Peyer's patch (tissue), 4 donors: ENCODE measurements around the gene STARD10. TPM values are rescaled to one million over a fixed set of nuclear protein-coding genes. Genes with fewer than 3 reads are reported as not detected.

Source experiments
- DNase-seq, 3 donors: peaks; one replicate each; pipeline ENCODE4 v3.0.0-alpha.2; 2017 to 2019
- H3K27ac ChIP-seq, 4 donors: fragments of 200-600 bp; sonication (generic); one replicate each; pipeline ENCODE4 v1.5.1; 2016 to 2019
- H3K27me3 ChIP-seq, 2 donors: fragments of 200-600 bp; sonication (generic); one replicate each; pipeline ENCODE4 v1.5.1; 2019
- H3K36me3 ChIP-seq, 3 donors: fragments of 200-600 bp; sonication (generic); one replicate each; pipeline ENCODE4 v1.5.1; 2016 to 2019
- H3K4me1 ChIP-seq, 4 donors: fragments of 200-600 bp; sonication (generic); one replicate each; pipeline ENCODE4 v1.5.1; 2016 to 2019
- H3K4me3 ChIP-seq, 4 donors: fragments of 200-600 bp; sonication (generic); 1 replicate in 3 of 4; 2 replicates in 1 of 4; pipeline ENCODE4 v1.5.1; 2016 to 2019; ENCODE audit warnings: mild to moderate bottlenecking in 1 of 4
- H3K9me3 ChIP-seq, 4 donors: fragments of 200-600 bp; sonication (generic); one replicate each; pipeline ENCODE4 v1.5.1; 2016 to 2019; ENCODE audit warnings: mild to moderate bottlenecking in 1 of 4
- POLR2A ChIP-seq, 2 donors: fragments of 450-650 bp; IDR thresholded peaks; one replicate each; pipeline ENCODE4 v1.5.1; 2017; ENCODE audit warnings: antibody characterized with exemption in 2 of 2, mild to moderate bottlenecking in 2 of 2, moderate library complexity in 2 of 2
- total RNA-seq, 4 donors: library from RNA; depleted of rRNA; stranded (reverse); fragments of >200 nt; gene quantifications; one replicate each; pipeline ENCODE4 v1.1.0, GENCODE V29; 2016
- TF ChIP-seq, protein P1 (sequence below), 6 experiments: fragments of 450-650 bp in 4 of 6; fragments of 200-600 bp in 2 of 6; sonication (generic) in 1 of 6; IDR thresholded peaks; one replicate each; pipeline ENCODE4 v1.5.1; 2017 to 2019; ENCODE audit warnings: antibody characterized with exemption in 6 of 6, mild to moderate bottlenecking in 3 of 6, moderate library complexity in 1 of 6

STARD10 gene
- total RNA-seq, 4 donors from 2014 or later, result 118 to 187 (median 168) TPM

DNA sequence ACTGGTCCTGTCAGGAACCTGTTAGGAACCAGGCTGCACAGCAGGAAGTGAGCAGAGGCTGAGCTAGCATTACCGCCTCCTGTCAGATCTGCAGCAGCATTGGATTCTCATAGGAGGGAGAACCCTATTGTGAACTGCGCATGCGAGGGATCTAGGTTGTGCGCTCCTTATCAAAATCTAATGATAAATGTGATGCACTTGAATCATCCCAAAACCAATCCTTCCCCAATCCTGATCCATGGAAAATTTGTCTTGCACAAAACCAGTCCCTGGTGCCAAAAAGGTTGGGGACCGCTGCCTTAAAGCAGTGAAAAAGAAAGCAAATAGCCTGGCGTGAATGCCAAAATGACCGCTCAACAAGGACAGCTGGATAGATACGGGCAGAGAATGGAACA lies 39.7 kb downstream of the STARD10 start:
- H3K27ac ChIP-seq, result no peak overlapping the region
- H3K27me3 ChIP-seq, result no peaks in the 10 kb centered on the region
- no peak for DNase-seq
- peaks cover 0 to 34% (median 12%) of the 10 kb centered on the region in 4 donors for H3K4me1 ChIP-seq
- TF ChIP-seq POLR2A (IDR thresholded peaks at IDR 0.05), result no peak
- TF ChIP-seq, protein P1, sequence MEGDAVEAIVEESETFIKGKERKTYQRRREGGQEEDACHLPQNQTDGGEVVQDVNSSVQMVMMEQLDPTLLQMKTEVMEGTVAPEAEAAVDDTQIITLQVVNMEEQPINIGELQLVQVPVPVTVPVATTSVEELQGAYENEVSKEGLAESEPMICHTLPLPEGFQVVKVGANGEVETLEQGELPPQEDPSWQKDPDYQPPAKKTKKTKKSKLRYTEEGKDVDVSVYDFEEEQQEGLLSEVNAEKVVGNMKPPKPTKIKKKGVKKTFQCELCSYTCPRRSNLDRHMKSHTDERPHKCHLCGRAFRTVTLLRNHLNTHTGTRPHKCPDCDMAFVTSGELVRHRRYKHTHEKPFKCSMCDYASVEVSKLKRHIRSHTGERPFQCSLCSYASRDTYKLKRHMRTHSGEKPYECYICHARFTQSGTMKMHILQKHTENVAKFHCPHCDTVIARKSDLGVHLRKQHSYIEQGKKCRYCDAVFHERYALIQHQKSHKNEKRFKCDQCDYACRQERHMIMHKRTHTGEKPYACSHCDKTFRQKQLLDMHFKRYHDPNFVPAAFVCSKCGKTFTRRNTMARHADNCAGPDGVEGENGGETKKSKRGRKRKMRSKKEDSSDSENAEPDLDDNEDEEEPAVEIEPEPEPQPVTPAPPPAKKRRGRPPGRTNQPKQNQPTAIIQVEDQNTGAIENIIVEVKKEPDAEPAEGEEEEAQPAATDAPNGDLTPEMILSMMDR (IDR thresholded peaks at IDR 0.05), result no peak
- H3K9me3 ChIP-seq, result no peaks in the 10 kb centered on the region
- peaks cover 0 to 18% (median 0%) of the 10 kb centered on the region in 3 donors for H3K36me3 ChIP-seq
- H3K4me3 ChIP-seq, result no peak overlapping the region

DNA sequence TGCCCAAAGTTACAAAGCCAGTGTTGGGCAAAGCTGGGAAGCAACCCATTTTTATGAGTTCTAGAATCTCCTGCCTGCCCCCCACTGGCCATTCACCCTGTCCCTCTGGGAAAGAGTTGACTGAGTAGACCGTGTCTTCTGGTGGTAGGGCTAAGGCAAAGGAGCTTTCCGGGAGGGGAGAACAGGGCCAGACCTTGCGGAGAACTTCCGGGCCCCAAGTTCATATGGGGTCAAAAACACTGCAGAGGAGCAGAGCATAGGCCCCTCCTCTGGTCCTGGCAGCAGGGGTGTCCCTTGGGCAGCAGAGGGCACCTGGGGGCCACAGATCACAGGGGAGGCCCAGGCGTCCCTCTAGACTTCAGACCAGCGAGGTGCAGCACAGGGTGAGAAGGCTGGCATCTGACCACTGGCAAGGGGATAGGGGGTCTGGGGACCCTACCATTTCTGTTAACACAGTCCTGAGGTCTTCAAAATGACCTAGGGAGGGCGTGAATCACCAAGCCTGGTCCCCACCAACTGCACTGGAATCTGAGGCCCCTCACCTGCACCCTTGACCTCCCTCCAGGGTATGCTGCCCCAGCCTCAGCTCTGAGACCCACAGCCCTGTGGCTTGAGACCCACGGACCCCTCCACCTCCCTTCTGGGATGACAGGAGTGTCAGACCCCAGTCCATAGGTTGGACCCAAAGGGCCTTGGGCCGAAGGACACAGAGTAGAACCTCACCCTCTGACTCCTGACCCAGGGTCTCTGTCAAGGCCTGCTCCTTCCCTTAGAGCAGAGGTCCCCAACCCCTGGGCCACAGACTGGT lies 40.3 kb downstream of the STARD10 start:
- Histone ChIP-seq H3K4me1 (peaks cover 0 to 34% (median 12%) of the 10 kb centered on the region in 4 donors), H3K9me3 (no peaks in the 10 kb centered on the region), H3K36me3 (peaks cover 0 to 18% (median 0%) of the 10 kb centered on the region in 3 donors), H3K27me3 (no peaks in the 10 kb centered on the region), H3K27ac (no peak overlapping the region), H3K4me3 (no peak overlapping the region)
- DNase-seq, result no peak
- TF ChIP-seq POLR2A (IDR thresholded peaks at IDR 0.05), result no peak
- TF ChIP-seq, protein P1 (IDR thresholded peaks at IDR 0.05), result peak in 1 of 6 experiments; percentile 9

DNA sequence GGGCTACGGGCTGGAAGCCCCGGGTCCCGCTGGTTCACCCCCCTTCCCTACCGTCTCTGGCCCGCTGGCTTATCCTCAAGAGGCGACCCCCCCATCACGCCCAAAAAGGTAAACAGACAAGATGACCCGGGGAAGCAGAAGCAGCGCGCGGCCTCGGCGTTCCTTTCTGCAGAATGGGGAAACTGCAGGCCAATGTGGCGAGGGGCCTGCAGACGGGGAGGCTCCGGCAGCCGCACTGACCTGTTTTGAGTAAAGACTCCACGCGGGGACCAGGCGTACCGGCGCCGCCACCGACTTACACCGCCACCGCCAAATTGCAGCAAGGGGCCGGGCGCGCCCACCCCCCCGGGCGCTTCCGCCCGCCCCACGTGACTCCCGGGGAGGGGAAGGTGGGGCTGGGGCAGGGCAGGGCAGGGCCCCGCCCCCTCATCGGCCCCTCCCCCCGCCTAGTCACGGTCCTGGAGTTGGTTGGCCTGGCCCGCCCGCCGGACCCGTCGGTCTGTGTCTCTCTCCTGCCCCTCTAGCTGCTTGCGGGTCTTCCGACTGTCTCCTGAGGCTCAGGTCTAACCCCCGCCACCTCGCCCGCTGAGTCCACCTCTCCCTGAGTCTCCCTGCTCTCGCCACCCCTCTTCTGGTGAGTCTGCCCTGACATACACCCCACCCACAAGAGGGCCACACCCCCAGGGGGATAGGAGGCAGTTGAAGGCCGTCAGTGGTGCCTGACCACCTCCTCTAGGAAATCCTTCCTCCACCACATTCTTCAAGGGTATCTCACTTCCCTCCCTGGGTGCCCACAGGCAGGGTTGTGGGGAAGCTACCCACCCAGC lies 41.5 kb downstream of the STARD10 start, which contains the start of gene ARAP1:
TSS of gene ARAP1 (minus strand) at position 321 of the 827 bp plus-strand sequence. CDS start 25,280 bp downstream, outside the sequence.
- no peaks in the 10 kb centered on the region for H3K9me3 ChIP-seq
- peak; percentile 83 to 89 (median 88) for DNase-seq
- TF ChIP-seq, protein P1 (IDR thresholded peaks at IDR 0.05), result peak in 1 of 6 experiments; percentile 5
- peak in 1 of 2 donors; percentile 7 for TF ChIP-seq POLR2A (IDR thresholded peaks at IDR 0.05)
- H3K36me3 ChIP-seq, result peaks cover 0 to 12% (median 0%) of the 10 kb centered on the region in 3 donors
- H3K27ac ChIP-seq, result peak within 1 kb of the TSS; percentile 36 to 86 (median 56)
- peaks cover 0 to 39% (median 12%) of the 10 kb centered on the region in 4 donors for H3K4me1 ChIP-seq
- peak within 1 kb of the TSS; percentile 81 to 86 (median 85) for H3K4me3 ChIP-seq
- H3K27me3 ChIP-seq, result no peaks in the 10 kb centered on the region

DNA sequence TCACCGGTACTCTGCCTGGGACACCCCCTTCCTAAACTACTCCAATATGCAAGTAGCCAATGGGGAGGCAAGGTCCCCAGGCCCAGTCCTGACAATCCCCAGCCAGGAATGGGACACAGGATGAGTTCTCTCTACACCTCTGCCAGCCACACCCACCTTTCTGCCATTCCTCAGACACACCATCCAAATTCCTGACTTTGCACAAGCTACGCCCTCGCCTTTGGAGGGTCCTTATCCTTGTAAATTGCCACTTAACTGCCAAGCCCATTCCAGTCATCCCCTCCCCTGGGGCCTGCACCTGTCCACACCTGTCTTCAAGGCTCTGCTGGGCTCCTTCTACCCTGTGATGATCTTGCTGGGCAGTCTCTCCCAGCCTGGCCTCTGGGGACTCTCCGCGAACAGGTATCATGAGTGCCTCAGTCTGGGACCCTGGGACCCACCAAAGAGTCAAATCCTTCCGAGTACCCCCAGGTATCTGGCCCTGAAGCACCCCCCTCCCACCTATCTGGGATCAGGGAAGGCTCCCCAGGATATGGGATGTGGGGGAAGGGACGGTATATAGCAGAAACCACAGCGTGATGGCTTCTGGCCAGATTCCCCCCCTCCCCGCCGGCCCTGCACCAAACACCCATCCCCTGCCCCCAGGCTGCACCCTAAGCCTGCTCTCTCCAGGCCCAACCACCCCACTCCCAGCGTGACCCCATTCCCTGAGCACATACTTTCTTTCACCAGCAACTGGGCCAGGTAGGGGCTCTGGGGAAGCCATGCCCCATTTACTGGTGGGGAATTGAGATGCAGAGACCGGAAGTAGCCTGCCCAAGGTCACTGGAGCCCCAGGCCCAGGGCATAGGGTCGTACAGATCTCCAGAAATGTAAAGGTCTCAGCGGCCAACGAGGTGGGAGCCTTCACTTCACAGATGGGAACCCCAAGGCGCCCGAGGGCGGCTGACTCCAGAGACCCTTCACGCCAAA lies 42.4 kb downstream of the STARD10 start:
- peaks cover 0 to 11% (median 0%) of the 10 kb centered on the region in 3 donors for H3K36me3 ChIP-seq
- peaks cover 0 to 48% (median 12%) of the 10 kb centered on the region in 4 donors for H3K4me1 ChIP-seq
- H3K9me3 ChIP-seq, result no peaks in the 10 kb centered on the region
- H3K4me3 ChIP-seq, result peak overlapping the region; percentile 81 to 86 (median 85)
- TF ChIP-seq POLR2A (IDR thresholded peaks at IDR 0.05), result no peak
- TF ChIP-seq, protein P1 (IDR thresholded peaks at IDR 0.05), result no peak
- H3K27ac ChIP-seq, result peak overlapping the region; percentile 36 to 86 (median 56)
- no peaks in the 10 kb centered on the region for H3K27me3 ChIP-seq
- no peak for DNase-seq
